ENCODE results near the gene USP12.

DNA sequence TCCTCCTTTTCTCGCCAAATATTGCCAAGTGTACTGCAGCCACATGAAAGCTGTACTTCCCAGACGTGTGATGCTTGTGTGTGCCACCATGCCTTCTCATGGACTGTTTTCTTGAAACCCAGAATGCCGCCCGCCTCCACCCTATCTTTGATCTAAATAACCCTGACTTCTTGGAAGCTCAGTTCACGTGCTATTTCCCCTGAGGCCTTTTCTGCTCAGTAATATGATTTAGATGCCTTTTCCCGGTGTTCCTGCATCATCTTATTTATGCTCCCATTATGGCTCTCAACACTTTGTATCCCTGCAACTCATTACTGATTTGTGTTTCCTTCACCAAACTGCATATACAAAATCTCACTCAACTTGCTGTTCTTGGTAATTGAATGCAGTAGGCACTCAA lies 116.1 kb downstream of the USP12 start:
- TF ChIP-seq POLR2AphosphoS5 (IDR thresholded peaks at IDR 0.05), result no peak
- TF ChIP-seq, protein P1, sequence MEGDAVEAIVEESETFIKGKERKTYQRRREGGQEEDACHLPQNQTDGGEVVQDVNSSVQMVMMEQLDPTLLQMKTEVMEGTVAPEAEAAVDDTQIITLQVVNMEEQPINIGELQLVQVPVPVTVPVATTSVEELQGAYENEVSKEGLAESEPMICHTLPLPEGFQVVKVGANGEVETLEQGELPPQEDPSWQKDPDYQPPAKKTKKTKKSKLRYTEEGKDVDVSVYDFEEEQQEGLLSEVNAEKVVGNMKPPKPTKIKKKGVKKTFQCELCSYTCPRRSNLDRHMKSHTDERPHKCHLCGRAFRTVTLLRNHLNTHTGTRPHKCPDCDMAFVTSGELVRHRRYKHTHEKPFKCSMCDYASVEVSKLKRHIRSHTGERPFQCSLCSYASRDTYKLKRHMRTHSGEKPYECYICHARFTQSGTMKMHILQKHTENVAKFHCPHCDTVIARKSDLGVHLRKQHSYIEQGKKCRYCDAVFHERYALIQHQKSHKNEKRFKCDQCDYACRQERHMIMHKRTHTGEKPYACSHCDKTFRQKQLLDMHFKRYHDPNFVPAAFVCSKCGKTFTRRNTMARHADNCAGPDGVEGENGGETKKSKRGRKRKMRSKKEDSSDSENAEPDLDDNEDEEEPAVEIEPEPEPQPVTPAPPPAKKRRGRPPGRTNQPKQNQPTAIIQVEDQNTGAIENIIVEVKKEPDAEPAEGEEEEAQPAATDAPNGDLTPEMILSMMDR (IDR thresholded peaks at IDR 0.05 in 8 of 11, conservative IDR thresholded peaks at IDR 0.05 in 3 of 11), result no peak
